ENCODE results near the gene CSTF3.
A peak's percentile ranks its signal among the peaks of the same experiment; 100 is the strongest.
"Not testable (repeated sequence)": the region's sequence is repeated elsewhere in the genome, so short reads cannot be mapped to it uniquely, and the experiment has no call there.

Gene CSTF3

DNA sequence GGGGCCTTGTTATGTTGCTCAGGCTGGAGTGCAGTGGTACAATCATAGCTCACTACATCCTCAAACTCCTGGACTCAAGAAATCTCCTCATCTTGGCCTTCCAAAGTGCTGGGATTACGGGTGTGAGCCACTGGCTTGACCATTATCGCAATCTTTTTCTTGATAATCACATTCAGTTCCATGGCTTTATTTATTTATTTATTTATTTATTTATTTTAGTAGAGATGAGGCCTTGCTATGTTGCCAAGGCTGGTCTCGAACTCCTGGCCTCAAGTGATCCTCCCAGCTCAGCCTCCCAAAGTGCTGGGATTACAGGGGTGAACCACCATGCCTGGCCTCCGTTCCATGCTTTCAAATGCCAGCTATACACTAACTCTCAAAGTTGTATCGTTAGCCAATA is 15.5 kb upstream of the CSTF3 start:
- H3K9me3 Mint-ChIP-seq, ATAC-seq, H3K27ac Mint-ChIP-seq, H3K4me3 Mint-ChIP-seq, H3K27me3 Mint-ChIP-seq, DNase-seq: not testable (repeated sequence)
- H3K4me1 Mint-ChIP-seq = peaks cover 18% of the 10 kb centered on the region

- no peak overlapping the region for H3K4me3 Mint-ChIP-seq
- ATAC-seq = no peak
- no peak overlapping the region for H3K27ac Mint-ChIP-seq
- no peak for DNase-seq
- H3K9me3 Mint-ChIP-seq = no peaks in the 10 kb centered on the region
- H3K4me1 Mint-ChIP-seq = no peaks in the 10 kb centered on the region
- H3K27me3 Mint-ChIP-seq = no peaks in the 10 kb centered on the region
These were observed 11.7 kb upstream of the CSTF3 start for GRCh38 chr11:33172996-33173395.

GRCh38 chr11:33172345-33172744 is 11.1 kb upstream of the CSTF3 start:
- no peak overlapping the region for H3K4me3 Mint-ChIP-seq
- no peaks in the 10 kb centered on the region for H3K9me3 Mint-ChIP-seq
- H3K27me3 Mint-ChIP-seq = no peaks in the 10 kb centered on the region
- no peak for DNase-seq
- no peak for ATAC-seq
- H3K4me1 Mint-ChIP-seq = no peaks in the 10 kb centered on the region
- no peak overlapping the region for H3K27ac Mint-ChIP-seq

DNA sequence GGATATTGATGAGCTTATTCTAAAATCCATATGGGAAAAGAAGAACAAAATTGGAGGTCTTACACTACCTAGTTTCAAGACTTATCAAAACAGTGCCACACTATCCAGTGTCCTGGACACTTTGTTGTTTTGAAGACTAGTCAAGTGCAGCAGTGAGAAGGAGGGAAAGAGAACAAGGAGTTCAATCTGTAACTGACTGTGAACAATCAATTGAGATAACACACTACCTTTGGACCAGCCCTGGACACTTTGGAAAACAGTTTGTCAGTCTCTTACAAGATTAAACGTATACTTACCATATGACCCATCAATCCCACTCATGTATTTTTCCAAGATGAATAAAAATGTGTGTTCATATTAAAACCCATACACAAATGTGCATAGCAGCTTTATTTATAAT is 10.0 kb upstream of the CSTF3 start:
- DNase-seq (no peak), ATAC-seq (no peak)
- no peaks in the 10 kb centered on the region for H3K27me3 Mint-ChIP-seq
- no peak overlapping the region for H3K27ac Mint-ChIP-seq
- H3K4me3 Mint-ChIP-seq = no peak overlapping the region
- no peaks in the 10 kb centered on the region for H3K4me1 Mint-ChIP-seq
- H3K9me3 Mint-ChIP-seq = no peaks in the 10 kb centered on the region

DNA sequence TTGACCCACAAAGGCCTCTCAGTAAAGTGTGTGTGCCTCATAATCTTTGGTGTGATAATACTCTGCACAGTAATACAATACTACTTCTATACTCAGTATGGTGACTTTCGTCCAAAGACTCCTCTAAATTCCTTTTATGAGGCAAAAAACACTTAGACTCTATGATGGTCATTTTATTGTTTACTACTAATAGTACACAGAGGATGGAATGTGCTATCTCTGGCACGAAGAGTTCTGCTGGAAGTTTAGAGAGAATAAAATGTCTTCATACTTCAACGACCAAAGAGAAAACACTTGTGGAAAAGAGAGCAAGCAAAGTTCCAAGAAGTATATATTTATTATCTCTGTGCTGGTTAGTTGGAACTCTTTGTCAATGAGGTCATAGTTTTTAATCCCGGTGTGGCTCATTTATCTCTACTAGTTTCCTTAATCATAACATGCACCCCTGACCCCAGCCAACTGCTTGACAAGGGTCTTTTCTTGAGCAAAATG is 7.5 kb upstream of the CSTF3 start:
- Mint-ChIP-seq H3K27ac (no peak overlapping the region), H3K9me3 (no peaks in the 10 kb centered on the region), H3K4me3 (no peak overlapping the region), H3K27me3 (no peaks in the 10 kb centered on the region), H3K4me1 (no peaks in the 10 kb centered on the region)
- no peak for ATAC-seq
- DNase-seq = no peak

DNA sequence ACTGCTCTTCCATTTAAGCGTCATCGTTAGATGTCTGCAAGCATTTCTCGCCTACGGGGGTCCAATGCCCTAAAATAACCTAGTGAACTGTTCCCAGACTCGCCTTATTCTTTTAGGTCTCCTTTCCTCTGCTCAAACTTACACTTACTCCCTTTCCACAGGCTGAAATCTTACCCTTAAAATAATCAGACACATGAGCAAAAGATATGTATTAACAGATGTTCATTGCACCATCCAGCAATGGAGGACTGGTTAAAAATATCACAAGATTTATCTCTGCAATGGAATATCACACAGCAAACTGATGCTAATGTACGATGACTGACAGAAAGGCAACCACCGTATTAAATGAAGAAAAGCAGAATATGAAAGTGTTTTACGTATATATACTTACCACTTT is 1.6 kb upstream of the CSTF3 start:
- DNase-seq (no peak), ATAC-seq (no peak)
- H3K4me3 Mint-ChIP-seq = peak overlapping the region; percentile 48 to 60
- H3K27ac Mint-ChIP-seq = peak overlapping the region; percentile 15 to 61
- H3K27me3 Mint-ChIP-seq = no peaks in the 10 kb centered on the region
- no peaks in the 10 kb centered on the region for H3K9me3 Mint-ChIP-seq
- peaks cover 41% of the 10 kb centered on the region for H3K4me1 Mint-ChIP-seq

GRCh38 chr11:33160587-33160986 is 693 bp downstream of the CSTF3 start:
- Mint-ChIP-seq H3K9me3 (no peaks in the 10 kb centered on the region), H3K4me3 (peak overlapping the region; percentile 97 to 98), H3K27ac (peak overlapping the region; percentile 99), H3K27me3 (no peaks in the 10 kb centered on the region), H3K4me1 (peaks cover 62% of the 10 kb centered on the region)
- DNase-seq (no peak), ATAC-seq (no peak)

GRCh38 chr11:33160136-33160535 is 1.1 kb downstream of the CSTF3 start:
- Mint-ChIP-seq H3K4me3 (peak overlapping the region; percentile 97 to 98), H3K4me1 (peaks cover 65% of the 10 kb centered on the region), H3K9me3 (no peaks in the 10 kb centered on the region), H3K27me3 (no peaks in the 10 kb centered on the region), H3K27ac (peak overlapping the region; percentile 89 to 99)
- no peak for ATAC-seq
- DNase-seq = no peak

GRCh38 chr11:33159378-33159867 is 1.9 kb downstream of the CSTF3 start:
- DNase-seq, ATAC-seq, H3K9me3 Mint-ChIP-seq, H3K27me3 Mint-ChIP-seq: not testable (repeated sequence)
- peak overlapping the region; percentile 7 to 34 for H3K27ac Mint-ChIP-seq
- peaks cover 70% of the 10 kb centered on the region for H3K4me1 Mint-ChIP-seq
- peak overlapping the region; percentile 97 to 98 for H3K4me3 Mint-ChIP-seq

DNA sequence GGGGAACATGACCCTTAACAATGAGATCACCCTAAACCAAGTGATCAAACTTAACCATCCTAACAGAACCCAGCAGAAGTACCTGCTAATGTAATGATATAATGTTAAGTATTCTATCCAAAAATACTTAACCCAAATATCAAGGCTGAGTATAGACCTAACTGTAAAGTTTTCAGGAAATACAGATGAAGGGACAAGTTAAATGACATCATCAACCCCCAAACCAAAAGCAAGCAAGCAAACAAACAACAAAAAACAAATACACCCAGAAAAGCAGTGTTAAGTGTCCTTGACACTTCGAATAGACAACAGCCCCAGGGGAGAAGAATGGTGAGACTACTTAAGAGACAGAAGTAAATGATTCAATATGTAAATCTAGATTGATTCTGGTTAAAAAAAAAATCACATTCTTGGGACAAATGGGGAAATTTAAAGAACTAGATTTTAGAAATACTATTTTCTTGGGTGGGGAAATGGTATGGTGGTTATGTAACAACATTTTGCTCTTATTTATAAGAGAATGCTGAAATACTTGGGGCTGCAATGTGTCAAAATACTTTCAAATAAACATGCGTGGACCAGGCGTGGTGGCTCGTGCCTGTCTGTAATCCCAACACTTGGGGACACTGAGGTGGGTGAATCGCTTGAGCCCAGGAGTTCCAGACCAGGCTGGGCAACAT is 2.5 kb downstream of the CSTF3 start:
- Mint-ChIP-seq H3K9me3 (no peaks in the 10 kb centered on the region), H3K4me3 (peak overlapping the region; percentile 97 to 98), H3K27me3 (no peaks in the 10 kb centered on the region), H3K27ac (peak overlapping the region in 1 of 2 donors; percentile 42), H3K4me1 (peaks cover 71% of the 10 kb centered on the region)
- no peak for ATAC-seq
- no peak for DNase-seq

DNA sequence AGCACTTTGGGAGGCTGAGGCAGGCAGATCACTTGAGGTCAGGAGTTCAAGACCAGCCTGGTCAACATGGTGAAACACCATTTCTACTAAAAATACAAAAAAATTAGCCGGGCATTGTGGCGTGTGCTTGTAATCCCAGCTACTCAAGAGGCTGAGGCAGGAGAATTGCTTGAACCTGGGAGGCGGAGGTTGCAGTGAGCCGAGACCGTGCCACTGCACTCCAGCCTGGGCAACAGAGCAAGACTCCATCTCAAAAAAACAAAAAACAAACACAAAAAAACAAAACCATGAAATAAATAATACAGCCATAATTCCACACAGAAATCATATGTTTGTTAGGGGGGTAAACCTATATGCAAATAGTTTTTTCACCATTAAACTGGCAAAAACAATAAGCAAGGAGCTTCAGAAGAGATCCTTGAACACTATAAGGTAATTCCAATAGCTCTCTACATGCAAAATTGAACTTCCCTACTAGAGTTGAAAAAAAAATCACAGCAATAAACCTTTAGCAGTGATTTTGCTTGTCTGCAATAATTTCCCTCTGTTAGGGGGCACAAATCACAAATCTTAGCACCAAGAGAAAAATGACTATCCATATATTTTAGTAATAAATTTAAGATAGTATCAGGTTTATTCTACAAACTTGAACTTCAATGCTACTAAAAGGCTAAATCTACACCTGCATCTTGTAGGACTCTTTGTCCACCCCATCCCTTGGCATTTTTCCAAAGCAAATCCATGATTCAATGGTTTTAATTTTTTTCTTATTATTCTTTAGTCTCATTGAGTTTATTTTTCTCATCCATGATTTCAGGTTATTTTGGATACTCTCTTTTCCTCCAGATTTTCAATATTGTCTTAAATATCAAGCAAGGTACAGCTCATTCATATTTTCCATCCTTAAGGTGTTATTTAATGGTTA is 3.9 kb downstream of the CSTF3 start:
- no peaks in the 10 kb centered on the region for H3K9me3 Mint-ChIP-seq
- peak overlapping the region; percentile 57 to 68 for H3K4me3 Mint-ChIP-seq
- H3K4me1 Mint-ChIP-seq = peaks cover 63% of the 10 kb centered on the region
- H3K27me3 Mint-ChIP-seq = no peaks in the 10 kb centered on the region
- no peak overlapping the region for H3K27ac Mint-ChIP-seq
- ATAC-seq = no peak
- DNase-seq = no peak

GRCh38 chr11:33151399-33151798 is 9.9 kb downstream of the CSTF3 start:
- no peak overlapping the region for H3K27ac Mint-ChIP-seq
- H3K27me3 Mint-ChIP-seq = no peaks in the 10 kb centered on the region
- DNase-seq (no peak), ATAC-seq (no peak)
- no peaks in the 10 kb centered on the region for H3K9me3 Mint-ChIP-seq
- no peak overlapping the region for H3K4me3 Mint-ChIP-seq
- H3K4me1 Mint-ChIP-seq = peaks cover 27% of the 10 kb centered on the region

DNA sequence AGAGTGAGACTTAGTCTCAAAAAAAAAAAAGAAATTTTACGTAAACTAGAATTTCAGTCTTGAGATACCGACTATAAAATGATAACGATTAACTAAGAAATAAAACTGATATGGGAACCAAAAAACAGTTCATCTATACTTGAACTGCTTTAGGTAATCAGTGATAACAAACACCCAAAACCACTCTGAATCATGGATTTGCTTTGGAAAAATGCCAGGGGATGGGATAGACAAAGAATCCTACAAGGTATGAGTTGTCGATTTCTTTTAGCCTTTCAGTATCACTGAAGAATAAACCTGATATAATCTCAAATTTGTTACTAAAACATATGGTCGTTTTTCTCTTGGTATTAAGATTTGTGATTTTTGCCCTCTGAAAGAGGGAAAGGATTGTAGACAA is 13.7 kb downstream of the CSTF3 start:
- Mint-ChIP-seq H3K9me3 (no peaks in the 10 kb centered on the region), H3K27ac (peak overlapping the region in 1 of 2 donors; percentile 19), H3K4me3 (no peak overlapping the region), H3K4me1 (peaks cover 30% of the 10 kb centered on the region), H3K27me3 (no peaks in the 10 kb centered on the region)
- ATAC-seq = no peak
- no peak for DNase-seq

- H3K27ac Mint-ChIP-seq = no peak overlapping the region
- no peak for DNase-seq
- no peak for ATAC-seq
- H3K9me3 Mint-ChIP-seq = no peaks in the 10 kb centered on the region
- no peaks in the 10 kb centered on the region for H3K27me3 Mint-ChIP-seq
- no peak overlapping the region for H3K4me3 Mint-ChIP-seq
- H3K4me1 Mint-ChIP-seq = no peaks in the 10 kb centered on the region
These were observed 25.4 kb downstream of the CSTF3 start for GRCh38 chr11:33135768-33136443.

DNA sequence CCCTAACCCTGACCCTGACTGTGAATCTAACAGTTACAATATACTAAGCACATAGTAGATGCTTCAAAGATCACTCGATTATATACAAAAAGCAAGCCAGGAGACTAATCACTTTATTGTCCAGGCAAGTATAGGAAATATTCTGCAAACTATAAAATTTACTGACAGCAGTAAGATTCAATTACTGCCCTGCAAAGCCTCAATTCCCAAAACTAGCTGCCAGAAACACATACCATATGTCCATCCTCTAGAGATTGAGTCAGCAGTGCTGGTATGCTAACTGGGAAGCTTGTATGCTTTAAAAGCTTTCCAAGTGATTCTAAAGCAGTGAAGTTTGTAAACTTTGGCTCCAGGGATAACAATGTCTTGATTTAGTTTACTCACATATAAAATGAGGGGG is 26.1 kb downstream of the CSTF3 start:
- DNase-seq = no peak
- H3K4me3 Mint-ChIP-seq = no peak overlapping the region
- no peaks in the 10 kb centered on the region for H3K9me3 Mint-ChIP-seq
- H3K27ac Mint-ChIP-seq = peak overlapping the region in 1 of 2 donors; percentile 7
- no peaks in the 10 kb centered on the region for H3K4me1 Mint-ChIP-seq
- no peak for ATAC-seq
- H3K27me3 Mint-ChIP-seq = no peaks in the 10 kb centered on the region

All from stimulated activated naive CD8-positive, alpha-beta T cell treated with anti-CD3 and anti-CD28 coated beads, Interleukin-15, amount 100 ng/mL, for 72 hours (primary cell).